ENCODE measurements around the gene IL12RB2.
A peak's percentile ranks its signal among the peaks of the same experiment; 100 is the strongest.
"Not testable (repeated sequence)": the region's sequence is repeated elsewhere in the genome, so short reads cannot be mapped to it uniquely, and the experiment has no call there.

The IL12RB2 gene

DNA sequence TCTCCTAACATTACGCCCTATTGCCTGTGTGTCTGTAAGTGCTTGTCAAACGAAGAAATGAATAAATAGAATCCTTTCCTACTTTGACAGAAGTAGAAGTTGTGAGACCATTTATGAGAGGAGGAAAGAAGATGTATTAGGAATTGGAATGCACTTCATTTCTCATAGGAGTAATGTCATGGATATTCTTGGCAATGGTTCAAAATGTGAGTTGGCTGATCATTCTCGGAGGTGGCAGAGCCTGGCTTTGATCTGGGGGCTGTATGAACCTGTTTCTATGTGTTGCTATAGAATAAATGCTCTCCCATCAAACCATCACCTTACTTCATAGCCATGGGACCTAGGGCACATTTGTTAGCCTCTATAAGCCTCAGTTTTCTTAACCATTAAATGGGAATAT lies 132.7 kb downstream of the IL12RB2 start:
- H3K27ac ChIP-seq (ENCODE audit: low read depth, low read length) = no peak overlapping the region
- no peak overlapping the region for H2BK5ac ChIP-seq (ENCODE audit: low read depth, low read length, poor library complexity)
- H3K79me2 ChIP-seq (ENCODE audit: control insufficient read depth, insufficient read depth, low read length, poor library complexity) = no peaks in the 10 kb centered on the region
- no peak overlapping the region for H2BK120ac ChIP-seq (ENCODE audit: insufficient read depth, low read length, poor library complexity)
- H3K9me3 ChIP-seq (ENCODE audit: insufficient read depth, low read depth, low read length) = no peaks in the 10 kb centered on the region
- no peak overlapping the region for H2AK5ac ChIP-seq (ENCODE audit: low read length)
- H2BK12ac ChIP-seq (ENCODE audit: low read length) = no peak overlapping the region
- H4K12ac ChIP-seq (ENCODE audit: low read depth, low read length) = no peak overlapping the region
- DNase-seq = no peak
- H3K18ac ChIP-seq (ENCODE audit: low read length) = no peak overlapping the region
- no peaks in the 10 kb centered on the region for H3K27me3 ChIP-seq (ENCODE audit: insufficient read depth, low read length)
- no peak overlapping the region for H3K14ac ChIP-seq (ENCODE audit: low read length)
- no peaks in the 10 kb centered on the region for H3K79me1 ChIP-seq (ENCODE audit: low read length)
- H3K4ac ChIP-seq (ENCODE audit: low read depth, low read length) = no peak overlapping the region
- H3K9ac ChIP-seq (ENCODE audit: low read length) = no peak overlapping the region
- H3K4me2 ChIP-seq (ENCODE audit: low read length) = no peak overlapping the region
- no peak overlapping the region for H4K91ac ChIP-seq (ENCODE audit: low read depth, low read length)
- no CpG with 5 or more reads among the region's 3 CpGs for WGBS (ENCODE audit: extremely low coverage, insufficient coverage, insufficient read length)
- no peak overlapping the region for H3K4me3 ChIP-seq (ENCODE audit: low read depth, low read length)
- H3K4me1 ChIP-seq (ENCODE audit: control insufficient read depth in 1 of 2, insufficient read depth in 2 of 2, low read length in 2 of 2) = peaks cover 0 to 4% of the 10 kb centered on the region in 2 experiments
- no peak overlapping the region for H4K8ac ChIP-seq (ENCODE audit: low read depth, low read length)
- no peak overlapping the region for H3K23ac ChIP-seq (ENCODE audit: low read length)
- H3K36me3 ChIP-seq (ENCODE audit: control insufficient read depth in 1 of 2, insufficient read depth in 2 of 2, low read length in 2 of 2) = no peaks in the 10 kb centered on the region
- no peak overlapping the region for H2AFZ ChIP-seq (ENCODE audit: insufficient read depth, low read length, poor library complexity)

DNA sequence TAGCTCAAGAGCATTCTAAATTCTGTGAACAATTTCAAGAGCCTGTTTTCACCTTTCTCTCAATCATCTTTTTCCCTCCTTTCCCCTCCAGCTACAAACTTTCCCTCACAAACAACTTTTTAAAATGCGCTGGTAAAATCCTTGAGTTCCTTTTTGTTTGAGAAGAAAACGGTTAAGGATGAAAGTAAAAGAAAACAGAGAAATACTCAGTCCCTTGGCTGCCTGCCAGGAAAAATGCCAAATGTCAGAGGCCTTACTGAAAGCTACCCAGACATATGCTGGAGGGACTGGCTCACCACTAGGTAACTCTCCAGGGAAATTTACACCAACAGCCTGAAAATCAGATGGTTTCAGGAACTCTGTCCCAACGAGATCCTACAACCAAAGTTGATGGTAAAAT lies 133.5 kb downstream of the IL12RB2 start:
- no peak overlapping the region for H2BK120ac ChIP-seq (ENCODE audit: insufficient read depth, low read length, poor library complexity)
- no peak overlapping the region for H3K23ac ChIP-seq (ENCODE audit: low read length)
- peak overlapping the region; percentile 54 for H2AFZ ChIP-seq (ENCODE audit: insufficient read depth, low read length, poor library complexity)
- no peak overlapping the region for H3K18ac ChIP-seq (ENCODE audit: low read length)
- no peak for DNase-seq
- no peak overlapping the region for H3K14ac ChIP-seq (ENCODE audit: low read length)
- H2AK5ac ChIP-seq (ENCODE audit: low read length) = no peak overlapping the region
- H3K27ac ChIP-seq (ENCODE audit: low read depth, low read length) = no peak overlapping the region
- H4K8ac ChIP-seq (ENCODE audit: low read depth, low read length) = no peak overlapping the region
- H3K9me3 ChIP-seq (ENCODE audit: insufficient read depth, low read depth, low read length) = no peaks in the 10 kb centered on the region
- H3K27me3 ChIP-seq (ENCODE audit: insufficient read depth, low read length) = no peaks in the 10 kb centered on the region
- H3K4me2 ChIP-seq (ENCODE audit: low read length) = no peak overlapping the region
- no peaks in the 10 kb centered on the region for H3K36me3 ChIP-seq (ENCODE audit: control insufficient read depth in 1 of 2, insufficient read depth in 2 of 2, low read length in 2 of 2)
- no peak overlapping the region for H2BK5ac ChIP-seq (ENCODE audit: low read depth, low read length, poor library complexity)
- no peak overlapping the region for H2BK12ac ChIP-seq (ENCODE audit: low read length)
- no peak overlapping the region for H3K9ac ChIP-seq (ENCODE audit: low read length)
- no CpG with 5 or more reads among the region's 3 CpGs for WGBS (ENCODE audit: extremely low coverage, insufficient coverage, insufficient read length)
- H4K12ac ChIP-seq (ENCODE audit: low read depth, low read length) = no peak overlapping the region
- H3K4me3 ChIP-seq (ENCODE audit: low read depth, low read length) = no peak overlapping the region
- H3K79me1 ChIP-seq (ENCODE audit: low read length) = no peaks in the 10 kb centered on the region
- no peak overlapping the region for H3K4ac ChIP-seq (ENCODE audit: low read depth, low read length)
- H4K91ac ChIP-seq (ENCODE audit: low read depth, low read length) = no peak overlapping the region
- no peaks in the 10 kb centered on the region for H3K79me2 ChIP-seq (ENCODE audit: control insufficient read depth, insufficient read depth, low read length, poor library complexity)
- peaks cover 0 to 4% of the 10 kb centered on the region in 2 experiments for H3K4me1 ChIP-seq (ENCODE audit: control insufficient read depth in 1 of 2, insufficient read depth in 2 of 2, low read length in 2 of 2)

DNA sequence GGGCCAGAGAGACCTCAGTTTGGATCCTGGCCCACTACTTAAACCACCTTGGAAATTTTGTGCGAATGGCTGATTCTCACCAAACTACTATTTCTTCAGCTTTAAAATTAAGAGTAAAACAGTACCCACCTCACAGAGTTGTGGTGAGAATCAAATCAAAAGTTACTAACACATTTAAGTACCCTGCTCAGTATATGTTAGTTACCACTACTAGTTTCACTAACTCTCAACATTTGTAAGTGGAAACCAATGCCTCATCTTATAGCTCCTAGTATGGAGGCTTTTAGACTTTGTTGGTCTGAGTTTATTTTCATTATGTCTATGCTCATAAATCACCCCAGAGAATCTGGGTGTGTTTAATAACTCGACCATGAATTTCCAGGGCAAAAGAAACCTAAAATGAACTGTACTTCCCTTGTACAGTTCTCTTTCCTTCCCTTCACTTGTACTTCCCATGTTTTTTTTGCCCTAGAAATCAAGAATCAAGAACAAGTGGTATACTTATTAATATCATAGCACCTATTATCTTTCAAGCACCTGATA lies 134.1 kb downstream of the IL12RB2 start:
- Histone ChIP-seq H3K4me2 (ENCODE audit: low read length) (no peak overlapping the region), H3K4me1 (ENCODE audit: control insufficient read depth in 1 of 2, insufficient read depth in 2 of 2, low read length in 2 of 2) (peaks cover 0 to 4% of the 10 kb centered on the region in 2 experiments), H3K36me3 (ENCODE audit: control insufficient read depth in 1 of 2, insufficient read depth in 2 of 2, low read length in 2 of 2) (no peaks in the 10 kb centered on the region), H3K18ac (ENCODE audit: low read length) (no peak overlapping the region), H3K79me2 (ENCODE audit: control insufficient read depth, insufficient read depth, low read length, poor library complexity) (no peaks in the 10 kb centered on the region), H2BK12ac (ENCODE audit: low read length) (no peak overlapping the region), H3K4me3 (ENCODE audit: low read depth, low read length) (no peak overlapping the region), H3K27ac (ENCODE audit: low read depth, low read length) (no peak overlapping the region), H3K14ac (ENCODE audit: low read length) (no peak overlapping the region), H3K23ac (ENCODE audit: low read length) (no peak overlapping the region), H3K79me1 (ENCODE audit: low read length) (no peaks in the 10 kb centered on the region), H2AK5ac (ENCODE audit: low read length) (no peak overlapping the region), H2BK5ac (ENCODE audit: low read depth, low read length, poor library complexity) (no peak overlapping the region), H3K9me3 (ENCODE audit: insufficient read depth, low read depth, low read length) (no peaks in the 10 kb centered on the region), H4K12ac (ENCODE audit: low read depth, low read length) (no peak overlapping the region), H4K91ac (ENCODE audit: low read depth, low read length) (no peak overlapping the region), H2AFZ (ENCODE audit: insufficient read depth, low read length, poor library complexity) (no peak overlapping the region), H3K9ac (ENCODE audit: low read length) (no peak overlapping the region), H3K27me3 (ENCODE audit: insufficient read depth, low read length) (no peaks in the 10 kb centered on the region), H2BK120ac (ENCODE audit: insufficient read depth, low read length, poor library complexity) (no peak overlapping the region), H4K8ac (ENCODE audit: low read depth, low read length) (no peak overlapping the region), H3K4ac (ENCODE audit: low read depth, low read length) (no peak overlapping the region)
- no CpG with 5 or more reads among the region's 2 CpGs for WGBS (ENCODE audit: extremely low coverage, insufficient coverage, insufficient read length)
- DNase-seq = no peak

DNA sequence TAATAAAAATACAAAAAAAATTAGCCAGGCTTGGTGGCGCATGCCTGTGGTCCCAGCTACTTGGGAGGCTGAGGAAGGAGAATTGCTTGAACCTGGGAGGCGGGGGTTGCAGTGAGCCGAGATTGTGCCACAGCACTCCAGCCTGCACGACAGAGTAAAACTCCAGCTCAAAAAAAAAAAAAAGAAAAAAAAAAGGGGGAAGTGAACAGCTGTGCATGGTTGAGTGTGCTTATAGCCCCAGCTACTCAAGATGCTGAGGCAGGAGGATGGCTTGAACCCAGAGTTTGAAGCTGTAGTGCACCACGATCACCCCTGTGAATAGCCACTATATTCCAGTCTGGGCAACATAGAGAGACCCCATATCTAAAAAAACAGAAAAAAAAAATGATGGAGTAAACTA lies 138.3 kb downstream of the IL12RB2 start:
- H3K4me1 ChIP-seq (ENCODE audit: control insufficient read depth in 1 of 2, insufficient read depth in 2 of 2, low read length in 2 of 2); H3K14ac ChIP-seq (ENCODE audit: low read length); H2BK120ac ChIP-seq (ENCODE audit: insufficient read depth, low read length, poor library complexity); H3K36me3 ChIP-seq (ENCODE audit: control insufficient read depth in 1 of 2, insufficient read depth in 2 of 2, low read length in 2 of 2); H3K9ac ChIP-seq (ENCODE audit: low read length); H2AK5ac ChIP-seq (ENCODE audit: low read length); H3K4me2 ChIP-seq (ENCODE audit: low read length); H4K8ac ChIP-seq (ENCODE audit: low read depth, low read length); H4K91ac ChIP-seq (ENCODE audit: low read depth, low read length); H2AFZ ChIP-seq (ENCODE audit: insufficient read depth, low read length, poor library complexity); H3K27me3 ChIP-seq (ENCODE audit: insufficient read depth, low read length); H3K79me1 ChIP-seq (ENCODE audit: low read length); H3K79me2 ChIP-seq (ENCODE audit: control insufficient read depth, insufficient read depth, low read length, poor library complexity); H3K4ac ChIP-seq (ENCODE audit: low read depth, low read length); H2BK5ac ChIP-seq (ENCODE audit: low read depth, low read length, poor library complexity); H2BK12ac ChIP-seq (ENCODE audit: low read length); H3K4me3 ChIP-seq (ENCODE audit: low read depth, low read length); H3K27ac ChIP-seq (ENCODE audit: low read depth, low read length); DNase-seq; H4K12ac ChIP-seq (ENCODE audit: low read depth, low read length); H3K23ac ChIP-seq (ENCODE audit: low read length); H3K18ac ChIP-seq (ENCODE audit: low read length); H3K9me3 ChIP-seq (ENCODE audit: insufficient read depth, low read depth, low read length): not testable (repeated sequence)
- no CpG with 5 or more reads among the region's 5 CpGs for WGBS (ENCODE audit: extremely low coverage, insufficient coverage, insufficient read length)
